OCI-LY7 (cell line): ENCODE measurements around the gene ZBBX. TPM values are rescaled to one million over a fixed set of nuclear protein-coding genes. Genes with fewer than 3 reads are reported as not detected.
"Not testable (repeated sequence)": the region's sequence is repeated elsewhere in the genome, so short reads cannot be mapped to it uniquely, and the experiment has no call there.

ENCODE experiments used
- Bru-seq: library from RNA; stranded (reverse); fragments of 400-500 nt; gene quantifications from one replicate; lab custom pipeline; 2021; lab: Mats Ljungman, UMichigan
- BruChase-seq, 2 experiments: library from RNA; stranded (reverse); fragments of 400-500 nt; gene quantifications; one replicate each; lab custom pipeline; 2021; lab: Mats Ljungman, UMichigan
- BruUV-seq: library from RNA; stranded (reverse); fragments of 400-500 nt; replicated peaks from 2 replicates; lab custom pipeline; 2021; lab: Mats Ljungman, UMichigan
- CTCF ChIA-PET: fragments of 300-600 bp; sonication (Branson Sonifier 250); formaldehyde crosslinking; loops from one replicate; lab custom pipeline; 2022; ENCODE audit warnings: antibody characterized with exemption; ENCODE audit not compliant: unreplicated experiment; lab: Charles Lee
- POLR2A ChIA-PET: fragments of 300-600 bp; sonication (Branson Sonifier 250); formaldehyde crosslinking; loops from one replicate; lab custom pipeline; 2022; ENCODE audit warnings: antibody characterized with exemption; lab: Charles Lee
- DNase-seq: peaks from one replicate; pipeline ENCODE4 v3.0.0-alpha.2; 2015; ENCODE audit warnings: low spot score
- H2AFZ ChIP-seq: fragments of 200-600 bp; sonication (generic), shearing (Covaris generic); 2 replicates; pipeline ENCODE4 v1.6.1; 2014; ENCODE audit warnings: mild to moderate bottlenecking, antibody characterized with exemption, low read length, moderate library complexity
- H3K27ac ChIP-seq: fragments of 200-600 bp; sonication (generic); 2 replicates; pipeline ENCODE4 v1.5.1; 2014; ENCODE audit warnings: mixed run types, low read depth, mild to moderate bottlenecking, moderate library complexity, low read length, inconsistent platforms; ENCODE audit not compliant: poor library complexity, severe bottlenecking
- H3K36me3 ChIP-seq: fragments of 200-600 bp; sonication (generic); 2 replicates; pipeline ENCODE4 v1.6.1; 2014; ENCODE audit warnings: mild to moderate bottlenecking, antibody characterized with exemption, low read length, moderate library complexity, mixed read lengths; ENCODE audit not compliant: insufficient read depth
- H3K4me1 ChIP-seq: fragments of 200-600 bp; sonication (generic); 2 replicates; pipeline ENCODE4 v1.5.1; 2014; ENCODE audit warnings: mild to moderate bottlenecking, low read length; ENCODE audit not compliant: insufficient read depth, poor library complexity, severe bottlenecking
- H3K4me2 ChIP-seq: fragments of 200-600 bp; sonication (generic); 2 replicates; pipeline ENCODE4 v1.6.1; 2014; ENCODE audit warnings: mild to moderate bottlenecking, low read length
- H3K4me3 ChIP-seq: fragments of 200-600 bp; sonication (generic); 2 replicates; pipeline ENCODE4 v1.5.1; 2014; ENCODE audit warnings: mild to moderate bottlenecking, low read depth, low read length; ENCODE audit not compliant: poor library complexity, severe bottlenecking
- H3K79me2 ChIP-seq: fragments of 200-600 bp; sonication (generic); 2 replicates; pipeline ENCODE4 v1.6.1; 2016; ENCODE audit warnings: low read depth, mild to moderate bottlenecking, low read length, moderate library complexity, mixed read lengths; ENCODE audit not compliant: insufficient read depth
- H3K9me2 ChIP-seq: fragments of 200-600 bp; sonication (generic); 2 replicates; pipeline ENCODE4 v1.6.1; 2016; ENCODE audit warnings: mild to moderate bottlenecking, low read length, mixed read lengths; ENCODE audit not compliant: insufficient read depth
- H3K9me3 ChIP-seq: fragments of 200-600 bp; sonication (generic); 2 replicates; pipeline ENCODE4 v1.6.1; 2014; ENCODE audit warnings: mild to moderate bottlenecking, mixed run types, low read length, mixed read lengths
- H4K20me1 ChIP-seq: fragments of 200-600 bp; sonication (generic); 2 replicates; pipeline ENCODE4 v1.6.1; 2014; ENCODE audit warnings: mild to moderate bottlenecking, antibody characterized with exemption, low read length, moderate library complexity, mixed read lengths; ENCODE audit not compliant: insufficient read depth
- CTCF ChIP-seq: fragments of 200-600 bp; sonication (generic); conservative IDR thresholded peaks from 2 replicates; pipeline ENCODE4 v1.5.1; 2014; ENCODE audit warnings: mild to moderate bottlenecking, antibody characterized with exemption, low read length, moderate library complexity, mixed read lengths
- EZH2phosphoT487 ChIP-seq: fragments of 200-600 bp; sonication (generic); IDR thresholded peaks from 2 replicates; pipeline ENCODE4 v1.6.1; 2018; ENCODE audit warnings: low read depth, borderline replicate concordance, mild to moderate bottlenecking, mixed run types, antibody characterized with exemption, low read length, moderate library complexity, mixed read lengths
- intact Hi-C: fragments of 100-400 bp; cut with micrococcal nuclease; formaldehyde crosslinking; loops from one replicate; pipeline ENCODE4 v1.10.0; 2022; ENCODE audit not compliant: unreplicated experiment
- long read RNA-seq: library from polyadenylated mRNA; stranded (forward); transcript quantifications from one replicate; pipeline ENCODE4 v2.0.0, GENCODE V29; 2022
- total RNA-seq, 2 experiments: library from RNA; depleted of rRNA in 1 of 2; stranded (reverse); fragments of >200 nt in 1 of 2; shearing (Covaris generic) in 1 of 2; gene quantifications; 2 replicates each; pipeline ENCODE4 v1.2.3, GENCODE V29; 2014 to 2022

Gene ZBBX
- total RNA-seq (2014; rRNA removed; shearing (Covaris generic)) (not detected in 2 replicates), total RNA-seq (2022) (not detected in 2 replicates), Bru-seq, nascent RNA (not detected), BruChase-seq, experiment 1, labeled RNA remaining after a 6-hour chase (percentile 2 among the genes with signal in this experiment), BruChase-seq, experiment 2, labeled RNA remaining after a 2-hour chase (not detected)
- long read RNA-seq: 0 reads

DNA sequence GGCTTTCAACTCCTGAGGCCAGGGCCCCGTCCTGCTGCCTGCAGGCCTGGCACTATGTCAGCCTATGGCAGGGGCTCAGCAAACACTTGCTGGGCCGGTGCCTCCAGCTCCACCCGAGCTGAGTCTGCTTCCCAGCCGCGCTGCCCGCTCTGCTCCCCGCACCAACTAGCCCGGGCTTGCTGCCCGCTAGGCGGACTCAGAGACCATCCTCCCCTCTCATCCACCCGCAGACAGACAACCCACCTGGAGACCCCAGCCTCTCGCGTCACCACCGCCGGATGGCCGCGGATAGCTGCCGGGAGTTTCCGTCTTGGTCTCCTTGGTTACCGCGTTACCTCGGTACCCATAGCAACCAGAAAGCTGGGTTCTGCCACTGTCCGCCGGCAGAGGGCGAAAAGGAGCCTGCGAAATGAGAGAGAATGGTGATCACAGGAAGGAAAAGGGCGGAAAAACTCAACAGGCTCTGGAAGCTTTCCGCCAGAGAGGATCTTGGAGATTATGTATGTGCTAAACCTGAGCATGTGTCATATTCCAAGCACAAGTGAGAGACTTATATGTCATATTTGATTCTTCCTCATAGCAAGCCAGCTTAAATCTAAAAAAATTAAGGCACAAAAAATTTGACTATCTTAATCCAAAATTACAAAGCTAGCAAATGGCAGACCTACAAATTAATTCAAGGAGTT lies at the start of gene ZBBX:
Gene ZBBX (minus strand): TSS at position 294 of the 686 bp plus-strand sequence. CDS start 7,396 bp downstream, outside the sequence.
- Histone ChIP-seq H3K79me2 (no peaks in the 10 kb centered on the region), H3K36me3 (no peaks in the 10 kb centered on the region), H3K9me3 (no peaks in the 10 kb centered on the region), H3K4me2 (peak within 1 kb of the TSS; percentile 89), H4K20me1 (no peaks in the 10 kb centered on the region), H3K9me2 (no peaks in the 10 kb centered on the region), H2AFZ (peak within 1 kb of the TSS; percentile 56; the same call in 1 of the 2 replicates), H3K4me1 (no peaks in the 10 kb centered on the region), H3K4me3 (peak within 1 kb of the TSS; percentile 63), H3K27ac (no peak within 1 kb of the TSS)
- ChIA-PET POLR2A (interaction anchor here (0.6 to 2.0 kb wide), 5 partner anchors 9 to 506 kb away, joined by 3 to 6 read pairs (median 4); no protein-coding TSS in a partner anchor), CTCF (no interaction called here)
- BruUV-seq: no TSS peak
- DNase-seq: peak; percentile 87
- intact Hi-C loops: loop anchor here (2.0 to 10.0 kb wide), 3 partner anchors 305 to 503 kb away; partner anchors contain the start of gene SERPINI1
- peak; percentile 95 for TF ChIP-seq CTCF
- TF ChIP-seq EZH2phosphoT487: no peak

DNA sequence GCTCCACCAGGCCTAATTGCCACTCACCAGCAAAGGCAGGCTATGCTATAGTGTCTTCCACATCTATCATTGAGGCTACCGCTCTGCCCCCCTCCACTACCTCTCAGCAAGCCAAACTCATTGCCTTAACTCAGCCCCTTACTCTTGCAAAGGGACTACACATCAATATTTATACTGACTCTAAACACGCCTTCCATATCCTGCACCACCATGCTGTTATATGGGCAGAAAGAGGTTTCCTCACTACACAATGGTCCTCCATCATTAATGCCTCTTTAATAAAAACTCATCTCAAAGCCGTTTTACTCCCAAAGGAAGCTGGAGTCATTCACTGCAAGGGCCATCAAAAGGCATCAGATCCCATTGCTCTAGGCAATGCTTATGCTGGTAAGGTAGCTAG lies 46.9 kb upstream of the ZBBX start:
- BruUV-seq, H2AFZ ChIP-seq, DNase-seq, H3K36me3 ChIP-seq, H3K27ac ChIP-seq, H4K20me1 ChIP-seq, intact Hi-C loops, H3K4me2 ChIP-seq, CTCF ChIA-PET, H3K9me2 ChIP-seq, H3K79me2 ChIP-seq, H3K4me3 ChIP-seq, H3K4me1 ChIP-seq, H3K9me3 ChIP-seq: not testable (repeated sequence)
- POLR2A ChIA-PET: interaction anchor here (1.2 kb wide), 1 partner anchor 583 kb away, joined by 4 read pairs; no protein-coding TSS in a partner anchor

DNA sequence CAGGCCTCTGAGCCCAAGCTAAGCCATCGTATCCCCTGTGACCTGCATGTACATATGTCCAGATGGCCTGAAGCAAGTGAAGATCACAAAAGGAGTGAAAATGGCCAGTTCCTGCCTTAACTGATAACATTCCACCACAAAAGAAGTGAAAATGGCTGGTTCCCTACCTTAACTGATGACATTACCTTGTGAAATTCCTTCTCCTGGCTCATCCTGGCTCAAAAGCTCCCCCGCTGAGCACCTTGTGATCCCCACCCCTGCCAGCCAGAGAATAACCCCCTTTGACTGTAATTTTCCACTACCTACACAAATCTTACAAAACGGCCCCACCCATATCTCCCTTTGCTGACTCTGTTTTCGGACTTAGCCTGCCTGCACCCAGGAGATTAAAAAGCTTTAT lies 42.3 kb upstream of the ZBBX start:
- H4K20me1 ChIP-seq, H3K4me3 ChIP-seq, BruUV-seq, H3K36me3 ChIP-seq, DNase-seq, H3K27ac ChIP-seq, H3K9me3 ChIP-seq, H3K9me2 ChIP-seq, CTCF ChIA-PET, H3K4me1 ChIP-seq, H3K79me2 ChIP-seq, H3K4me2 ChIP-seq, H2AFZ ChIP-seq, intact Hi-C loops: not testable (repeated sequence)
- POLR2A ChIA-PET: interaction anchor here (0.7 kb wide), 1 partner anchor 1743 kb away, joined by 3 read pairs; no protein-coding TSS in a partner anchor
